OCI-LY7 (cell line): Measurements from ENCODE around the gene IL24. TPM values are rescaled to one million over a fixed set of nuclear protein-coding genes. Genes with fewer than 3 reads are reported as not detected.

Source experiments
- BruUV-seq: library from RNA; stranded (reverse); fragments of 400-500 nt; replicated peaks from 2 replicates; lab custom pipeline; 2021; lab: Mats Ljungman, UMichigan
- CTCF ChIA-PET: fragments of 300-600 bp; sonication (Branson Sonifier 250); formaldehyde crosslinking; loops from one replicate; lab custom pipeline; 2022; ENCODE audit warnings: antibody characterized with exemption; ENCODE audit not compliant: unreplicated experiment; lab: Charles Lee
- POLR2A ChIA-PET: fragments of 300-600 bp; sonication (Branson Sonifier 250); formaldehyde crosslinking; loops from one replicate; lab custom pipeline; 2022; ENCODE audit warnings: antibody characterized with exemption; lab: Charles Lee
- DNase-seq: peaks from one replicate; pipeline ENCODE4 v3.0.0-alpha.2; 2015; ENCODE audit warnings: low spot score
- H2AFZ ChIP-seq: fragments of 200-600 bp; sonication (generic), shearing (Covaris generic); 2 replicates; pipeline ENCODE4 v1.6.1; 2014; ENCODE audit warnings: mild to moderate bottlenecking, antibody characterized with exemption, low read length, moderate library complexity
- H3K27ac ChIP-seq: fragments of 200-600 bp; sonication (generic); 2 replicates; pipeline ENCODE4 v1.5.1; 2014; ENCODE audit warnings: mixed run types, low read depth, mild to moderate bottlenecking, moderate library complexity, low read length, inconsistent platforms; ENCODE audit not compliant: poor library complexity, severe bottlenecking
- H3K36me3 ChIP-seq: fragments of 200-600 bp; sonication (generic); 2 replicates; pipeline ENCODE4 v1.6.1; 2014; ENCODE audit warnings: mild to moderate bottlenecking, antibody characterized with exemption, low read length, moderate library complexity, mixed read lengths; ENCODE audit not compliant: insufficient read depth
- H3K4me1 ChIP-seq: fragments of 200-600 bp; sonication (generic); 2 replicates; pipeline ENCODE4 v1.5.1; 2014; ENCODE audit warnings: mild to moderate bottlenecking, low read length; ENCODE audit not compliant: insufficient read depth, poor library complexity, severe bottlenecking
- H3K4me2 ChIP-seq: fragments of 200-600 bp; sonication (generic); 2 replicates; pipeline ENCODE4 v1.6.1; 2014; ENCODE audit warnings: mild to moderate bottlenecking, low read length
- H3K4me3 ChIP-seq: fragments of 200-600 bp; sonication (generic); 2 replicates; pipeline ENCODE4 v1.5.1; 2014; ENCODE audit warnings: mild to moderate bottlenecking, low read depth, low read length; ENCODE audit not compliant: poor library complexity, severe bottlenecking
- H3K79me2 ChIP-seq: fragments of 200-600 bp; sonication (generic); 2 replicates; pipeline ENCODE4 v1.6.1; 2016; ENCODE audit warnings: low read depth, mild to moderate bottlenecking, low read length, moderate library complexity, mixed read lengths; ENCODE audit not compliant: insufficient read depth
- H3K9me2 ChIP-seq: fragments of 200-600 bp; sonication (generic); 2 replicates; pipeline ENCODE4 v1.6.1; 2016; ENCODE audit warnings: mild to moderate bottlenecking, low read length, mixed read lengths; ENCODE audit not compliant: insufficient read depth
- H3K9me3 ChIP-seq: fragments of 200-600 bp; sonication (generic); 2 replicates; pipeline ENCODE4 v1.6.1; 2014; ENCODE audit warnings: mild to moderate bottlenecking, mixed run types, low read length, mixed read lengths
- H4K20me1 ChIP-seq: fragments of 200-600 bp; sonication (generic); 2 replicates; pipeline ENCODE4 v1.6.1; 2014; ENCODE audit warnings: mild to moderate bottlenecking, antibody characterized with exemption, low read length, moderate library complexity, mixed read lengths; ENCODE audit not compliant: insufficient read depth
- EZH2phosphoT487 ChIP-seq: fragments of 200-600 bp; sonication (generic); IDR thresholded peaks from 2 replicates; pipeline ENCODE4 v1.6.1; 2018; ENCODE audit warnings: low read depth, borderline replicate concordance, mild to moderate bottlenecking, mixed run types, antibody characterized with exemption, low read length, moderate library complexity, mixed read lengths
- intact Hi-C: fragments of 100-400 bp; cut with micrococcal nuclease; formaldehyde crosslinking; loops from one replicate; pipeline ENCODE4 v1.10.0; 2022; ENCODE audit not compliant: unreplicated experiment
- total RNA-seq, 2 experiments: library from RNA; depleted of rRNA in 1 of 2; stranded (reverse); fragments of >200 nt in 1 of 2; shearing (Covaris generic) in 1 of 2; gene quantifications; 2 replicates each; pipeline ENCODE4 v1.2.3, GENCODE V29; 2014 to 2022
- TF ChIP-seq, protein P1 (sequence below): fragments of 200-600 bp; sonication (generic); conservative IDR thresholded peaks from 2 replicates; pipeline ENCODE4 v1.5.1; 2014; ENCODE audit warnings: mild to moderate bottlenecking, antibody characterized with exemption, low read length, moderate library complexity, mixed read lengths

IL24 gene
- total RNA-seq, 2 experiments from 2014 or later: not detected

DNA sequence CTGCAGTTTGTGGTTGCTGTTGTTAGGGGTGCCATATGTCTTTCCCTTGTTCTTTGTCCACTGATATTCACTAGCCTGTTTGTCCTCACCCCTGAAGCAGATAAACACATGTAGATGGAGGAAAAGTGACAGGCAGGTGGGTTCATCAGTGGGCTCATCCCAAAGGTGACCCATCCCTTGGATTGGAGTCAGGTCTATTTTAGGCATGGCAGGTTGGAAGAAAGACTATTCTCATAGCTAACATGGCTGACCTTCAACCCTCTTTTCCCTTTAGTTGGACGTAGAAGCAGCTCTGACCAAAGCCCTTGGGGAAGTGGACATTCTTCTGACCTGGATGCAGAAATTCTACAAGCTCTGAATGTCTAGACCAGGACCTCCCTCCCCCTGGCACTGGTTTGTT lies 5.5 kb downstream of the IL24 start:
- DNase-seq: no peak
- no peak overlapping the region for H3K4me2 ChIP-seq
- H4K20me1 ChIP-seq: no peaks in the 10 kb centered on the region
- no peak for TF ChIP-seq EZH2phosphoT487
- TF ChIP-seq, protein P1, sequence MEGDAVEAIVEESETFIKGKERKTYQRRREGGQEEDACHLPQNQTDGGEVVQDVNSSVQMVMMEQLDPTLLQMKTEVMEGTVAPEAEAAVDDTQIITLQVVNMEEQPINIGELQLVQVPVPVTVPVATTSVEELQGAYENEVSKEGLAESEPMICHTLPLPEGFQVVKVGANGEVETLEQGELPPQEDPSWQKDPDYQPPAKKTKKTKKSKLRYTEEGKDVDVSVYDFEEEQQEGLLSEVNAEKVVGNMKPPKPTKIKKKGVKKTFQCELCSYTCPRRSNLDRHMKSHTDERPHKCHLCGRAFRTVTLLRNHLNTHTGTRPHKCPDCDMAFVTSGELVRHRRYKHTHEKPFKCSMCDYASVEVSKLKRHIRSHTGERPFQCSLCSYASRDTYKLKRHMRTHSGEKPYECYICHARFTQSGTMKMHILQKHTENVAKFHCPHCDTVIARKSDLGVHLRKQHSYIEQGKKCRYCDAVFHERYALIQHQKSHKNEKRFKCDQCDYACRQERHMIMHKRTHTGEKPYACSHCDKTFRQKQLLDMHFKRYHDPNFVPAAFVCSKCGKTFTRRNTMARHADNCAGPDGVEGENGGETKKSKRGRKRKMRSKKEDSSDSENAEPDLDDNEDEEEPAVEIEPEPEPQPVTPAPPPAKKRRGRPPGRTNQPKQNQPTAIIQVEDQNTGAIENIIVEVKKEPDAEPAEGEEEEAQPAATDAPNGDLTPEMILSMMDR: no peak
- no peak overlapping the region for H2AFZ ChIP-seq
- no TSS peak for BruUV-seq
- H3K36me3 ChIP-seq: no peaks in the 10 kb centered on the region
- ChIA-PET POLR2A (no interaction called here), CTCF (no interaction called here)
- intact Hi-C loops: no loop called here
- no peak overlapping the region for H3K4me3 ChIP-seq
- H3K9me2 ChIP-seq: no peaks in the 10 kb centered on the region
- H3K9me3 ChIP-seq: no peaks in the 10 kb centered on the region
- H3K4me1 ChIP-seq: peaks cover 16% of the 10 kb centered on the region
- no peaks in the 10 kb centered on the region for H3K79me2 ChIP-seq
- H3K27ac ChIP-seq: no peak overlapping the region

DNA sequence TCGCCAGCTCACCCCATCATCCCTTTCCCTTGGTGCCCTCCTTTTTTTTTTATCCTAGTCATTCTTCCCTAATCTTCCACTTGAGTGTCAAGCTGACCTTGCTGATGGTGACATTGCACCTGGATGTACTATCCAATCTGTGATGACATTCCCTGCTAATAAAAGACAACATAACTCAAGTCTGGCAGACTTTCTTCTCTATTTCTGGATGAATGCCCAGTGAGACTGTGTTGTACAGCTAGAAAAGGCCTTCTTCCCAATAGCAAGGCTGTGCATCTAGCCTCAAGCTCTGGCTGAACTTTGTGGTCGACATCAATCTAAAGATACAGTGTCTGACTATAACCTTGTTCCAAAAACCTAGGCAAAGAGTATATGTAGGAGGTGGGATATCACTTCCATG lies 6.4 kb downstream of the IL24 start:
- no peaks in the 10 kb centered on the region for H3K36me3 ChIP-seq
- no peak for DNase-seq
- no peak overlapping the region for H3K4me3 ChIP-seq
- intact Hi-C loops: no loop called here
- no peaks in the 10 kb centered on the region for H3K79me2 ChIP-seq
- no peaks in the 10 kb centered on the region for H3K9me3 ChIP-seq
- H3K27ac ChIP-seq: no peak overlapping the region
- no peak overlapping the region for H2AFZ ChIP-seq
- no peak overlapping the region for H3K4me2 ChIP-seq
- CTCF ChIA-PET: no interaction called here
- TF ChIP-seq, protein P1: no peak
- TF ChIP-seq EZH2phosphoT487: no peak
- H4K20me1 ChIP-seq: no peaks in the 10 kb centered on the region
- POLR2A ChIA-PET: no interaction called here
- BruUV-seq: no TSS peak
- H3K4me1 ChIP-seq: peaks cover 16% of the 10 kb centered on the region
- no peaks in the 10 kb centered on the region for H3K9me2 ChIP-seq

DNA sequence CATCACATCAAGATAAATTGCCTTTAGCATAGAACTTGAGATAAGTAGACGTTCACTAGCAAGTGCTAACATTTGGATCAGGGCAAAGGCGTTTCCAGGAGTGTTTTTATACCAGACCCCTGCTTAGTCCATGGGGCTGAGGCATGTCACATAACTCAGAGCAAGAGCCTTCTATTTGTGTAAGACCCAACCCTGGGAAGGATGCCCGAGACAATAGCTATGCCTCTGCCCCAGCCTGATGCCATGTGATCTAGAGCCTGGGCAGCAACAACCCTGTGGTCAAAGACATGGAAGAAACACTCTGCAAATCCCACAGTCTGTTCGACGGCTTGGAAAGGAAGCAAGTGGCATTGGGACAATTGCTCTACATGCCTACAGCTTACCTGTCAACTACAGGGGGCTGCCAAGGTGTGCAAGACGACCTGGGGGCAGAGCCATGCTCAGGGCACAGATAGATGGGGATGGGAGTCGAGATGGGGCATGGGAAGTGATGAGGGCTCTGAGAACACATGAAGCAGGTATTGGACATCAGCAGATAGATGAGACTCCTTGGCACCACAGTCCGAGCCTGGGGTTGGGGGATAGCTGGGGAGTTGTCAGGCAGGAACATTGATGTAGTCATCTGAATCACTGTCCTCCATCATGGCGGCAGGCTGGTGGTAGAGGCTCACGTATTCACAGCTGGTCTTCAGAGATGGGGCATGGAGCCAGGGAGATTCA lies 7.3 kb downstream of the IL24 start:
- Histone ChIP-seq H3K4me1 (peaks cover 16% of the 10 kb centered on the region), H3K4me3 (no peak overlapping the region), H3K9me2 (no peaks in the 10 kb centered on the region), H3K4me2 (peak overlapping the region; percentile 49; the same call in 1 of the 2 replicates), H3K9me3 (no peaks in the 10 kb centered on the region), H4K20me1 (no peaks in the 10 kb centered on the region), H2AFZ (no peak overlapping the region), H3K27ac (no peak overlapping the region), H3K79me2 (no peaks in the 10 kb centered on the region), H3K36me3 (no peaks in the 10 kb centered on the region)
- no peak for DNase-seq
- no peak for TF ChIP-seq EZH2phosphoT487
- TF ChIP-seq, protein P1: no peak
- CTCF ChIA-PET: no interaction called here
- intact Hi-C loops: no loop called here
- no TSS peak for BruUV-seq
- POLR2A ChIA-PET: no interaction called here
